GM12878 (cell line): ENCODE results near the gene SLC17A7. TPM values are rescaled to one million over a fixed set of nuclear protein-coding genes. Genes with fewer than 3 reads are reported as not detected.

ENCODE experiments used
- ATAC-seq: fragments of 200-7000 bp; cut with Tn5 transposase; 3 replicates; pipeline ENCODE4 v1.9.1; 2020; ENCODE audit warnings: mild to moderate bottlenecking, moderate library complexity
- BruUV-seq: library from RNA; stranded (reverse); fragments of 400-500 nt; replicated peaks from 2 replicates; lab custom pipeline; 2021; lab: Mats Ljungman, UMichigan
- CTCF ChIA-PET: fragments of 300-600 bp; sonication (Branson Sonifier 250); formaldehyde crosslinking; extraction: SDS; loops from one replicate; lab custom pipeline; 2021; ENCODE audit warnings: inconsistent platforms; lab: Yijun Ruan, JAX
- POLR2A ChIA-PET: fragments of 350-600 bp; formaldehyde crosslinking; extraction: SDS; loops from one replicate; lab custom pipeline; 2021; ENCODE audit warnings: inconsistent platforms; lab: Charles Lee
- RAD21 ChIA-PET: fragments of 300-600 bp; sonication (Branson Sonifier 250); formaldehyde crosslinking; loops from one replicate; lab custom pipeline; 2023; ENCODE audit warnings: antibody characterized with exemption; ENCODE audit not compliant: unreplicated experiment; lab: Charles Lee
- SMC1A ChIA-PET: fragments of 300-600 bp; sonication (Branson Sonifier 250); formaldehyde crosslinking; loops from one replicate; lab custom pipeline; 2023; ENCODE audit not compliant: unreplicated experiment, uncharacterized antibody; lab: Charles Lee
- DNase-seq: peaks from one replicate; pipeline ENCODE4 v3.0.0-alpha.2; 2011; ENCODE audit warnings: low read depth, low spot score
- FAIRE-seq: peaks from 3 replicates; lab custom pipeline; 2011; peaks lifted over from hg19 to GRCh38; lab: Jason Lieb, UNC
- H2AFZ ChIP-seq: 2 replicates; pipeline ENCODE4 v1.6.0; 2011; ENCODE audit warnings: low read depth, low read length, control low read depth; ENCODE audit not compliant: control insufficient read depth
- H3K27ac ChIP-seq: 2 replicates; pipeline ENCODE4 v1.5.1; 2011; ENCODE audit warnings: control low read depth; ENCODE audit not compliant: control insufficient read depth, insufficient read depth
- H3K27me3 ChIP-seq, 2 experiments: replicated peaks in 1 of 2; 2 replicates each; pipeline versions ENCODE4 v1.6.0 to v1.6.1; 2011; ENCODE audit warnings: low read length in 1 of 2; ENCODE audit not compliant: control insufficient read depth in 2 of 2, insufficient read depth in 2 of 2
- H3K36me3 ChIP-seq, 2 experiments: 2 replicates each; pipeline ENCODE4 v1.5.1; 2011; ENCODE audit warnings: low read length in 1 of 2; ENCODE audit not compliant: control insufficient read depth in 2 of 2, insufficient read depth in 2 of 2
- H3K4me1 ChIP-seq: 2 replicates; pipeline ENCODE4 v1.6.1; 2011; ENCODE audit warnings: mild to moderate bottlenecking, low read length, moderate library complexity, mixed read lengths; ENCODE audit not compliant: control insufficient read depth, insufficient read depth
- H3K4me2 ChIP-seq: 2 replicates; pipeline ENCODE4 v1.6.0; 2011; ENCODE audit warnings: control low read depth; ENCODE audit not compliant: control insufficient read depth, insufficient read depth
- H3K4me3 ChIP-seq: fragments of 200-600 bp; sonication (generic); 2 replicates; pipeline ENCODE4 v1.5.1; 2016
- H3K79me2 ChIP-seq: 2 replicates; pipeline ENCODE4 v1.6.0; 2011; ENCODE audit warnings: low read length; ENCODE audit not compliant: control insufficient read depth, insufficient read depth
- H3K9ac ChIP-seq: 2 replicates; pipeline ENCODE4 v1.8.0; 2011; ENCODE audit warnings: low read length, control low read depth, mixed read lengths; ENCODE audit not compliant: control insufficient read depth, insufficient read depth
- H3K9me3 ChIP-seq: replicated peaks from 3 replicates; pipeline ENCODE4 v1.5.1; 2011; ENCODE audit warnings: mild to moderate bottlenecking, low read length; ENCODE audit not compliant: control insufficient read depth, insufficient read depth
- H4K20me1 ChIP-seq: 2 replicates; pipeline ENCODE4 v1.6.0; 2011; ENCODE audit not compliant: control insufficient read depth, insufficient read depth
- CTCF ChIP-seq, 3 experiments: IDR thresholded peaks in 2 of 3; conservative IDR thresholded peaks in 1 of 3; 2 replicates each; pipeline ENCODE4 v1.5.1; 2011; ENCODE audit warnings: low read depth in 3 of 3, low read length in 3 of 3, mild to moderate bottlenecking in 3 of 3, control low read depth in 2 of 3, moderate library complexity in 2 of 3, inconsistent platforms in 1 of 3, mixed read lengths in 1 of 3; ENCODE audit not compliant: control insufficient read depth in 2 of 3, insufficient read depth in 1 of 3; ENCODE audit errors: extremely low read depth in 1 of 3
- ELK1 ChIP-seq: IDR thresholded peaks from 2 replicates; pipeline ENCODE4 v1.6.1; 2012; ENCODE audit warnings: low read depth, low read length, improper control_type of control experiment
- IKZF2 ChIP-seq, 2 experiments: fragments of 450-650 bp; IDR thresholded peaks; 2 replicates each; pipeline ENCODE4 v1.6.1; 2017; ENCODE audit warnings: mild to moderate bottlenecking in 2 of 2, moderate library complexity in 2 of 2
- NFIC ChIP-seq: IDR thresholded peaks from 2 replicates; pipeline ENCODE4 v1.6.1; 2012; ENCODE audit warnings: low read depth, mild to moderate bottlenecking, inconsistent platforms, low read length, moderate library complexity
- ZBTB11 ChIP-seq: fragments of 450-650 bp; formaldehyde crosslinking; IDR thresholded peaks from 2 replicates; pipeline ENCODE4 v1.5.0; 2022; ENCODE audit warnings: mild to moderate bottlenecking, missing genetic modification characterization
- WGBS: methylation state at CpG from one replicate; pipeline ENCODE4 v1.1.6; 2016; ENCODE audit warnings: low lambda C conversion rate; ENCODE audit not compliant: insufficient replicate concordance, insufficient coverage; ENCODE audit errors: missing lambda C conversion rate; 5-methylcytosine and 5-hydroxymethylcytosine counted together
- in situ Hi-C: fragments of 300-500 bp; cut with MboI; formaldehyde crosslinking; loops from 9 replicates; pipeline ENCODE4 v1.14.3; 2018; ENCODE audit warnings: mixed read lengths
- intact Hi-C: fragments of 100-400 bp; cut with micrococcal nuclease; formaldehyde crosslinking; loops from one replicate; pipeline ENCODE4 v1.14.2; 2022; ENCODE audit not compliant: unreplicated experiment
- polyA plus RNA-seq, 11 experiments: library from polyadenylated mRNA; depleted of rRNA in 4 of 11; unstranded in 6 of 11; stranded (reverse) in 5 of 11; fragments of >200 nt; fragmentation: Nextera tagmentation in 4 of 11; fragmentation: Illumina TruSeq in 1 of 11; extraction: Ambion mirVana in 4 of 11; extraction: Trizol in 1 of 11; gene quantifications; 1 replicate in 1 of 11; 2 replicates in 10 of 11; pipeline versions ENCODE4 v1.2.1 to v1.2.3, GENCODE V29; 2011 to 2016; ENCODE audit warnings: inconsistent platforms in 2 of 11, missing spikeins in 2 of 11, low read depth in 1 of 11
- total RNA-seq, 4 experiments: library from RNA; depleted of rRNA in 3 of 4; stranded (reverse); fragments of >200 nt in 3 of 4; fragmentation: Illumina TruSeq in 1 of 4; extraction: Trizol in 1 of 4; gene quantifications; 2 replicates each; pipeline versions ENCODE4 v1.2.1 to v1.2.3, GENCODE V29; 2013 to 2021

SLC17A7 gene
- total and polyA plus RNA-seq, 10 of the 15 experiments (the other 5 are each of a cell fraction or from before 2014, with no cell fraction given): 0.03 to 0.24 (median 0.06) TPM; not detected in 6

- peak; percentile 35 to 53 (median 46) for TF ChIP-seq CTCF (IDR thresholded peaks at IDR 0.05 in 2 of 3, conservative IDR thresholded peaks at IDR 0.05 in 1 of 3; ENCODE audit: control insufficient read depth in 2 of 3, extremely low read depth in 1 of 3, insufficient read depth in 1 of 3, low read depth in 3 of 3, low read length in 3 of 3)
- TF ChIP-seq IKZF2 (IDR thresholded peaks at IDR 0.05): no peak
- TF ChIP-seq ELK1: no peak
These were observed 34.9 kb upstream of the SLC17A7 start (continued) for GRCh38 chr19:49475995-49476880.

- no peak for FAIRE-seq
- no peak for ATAC-seq
- intact Hi-C loops: no loop called here
- ChIA-PET RAD21 (interaction anchor here (0.8 kb wide), 1 partner anchor 71 kb away, joined by 4 read pairs; no protein-coding TSS in a partner anchor), POLR2A (interaction anchor here (1.3 kb wide), 1 partner anchor 22 kb away, joined by 5 read pairs; the partner anchor contains the start of gene ALDH16A1), CTCF (interaction anchor here (0.9 to 1.3 kb wide), 2 partner anchors 19 to 71 kb away, joined by 3 read pairs; no protein-coding TSS in a partner anchor), SMC1A (interaction anchor here (1.5 kb wide), 1 partner anchor 24 kb away, joined by 5 read pairs; the partner anchor contains the start of gene PIH1D1)
- H3K9ac ChIP-seq: no peak overlapping the region
- DNase-seq: no peak
- H3K27ac ChIP-seq: no peak overlapping the region
- H3K4me1 ChIP-seq: peaks cover 22% of the 10 kb centered on the region
- no peaks in the 10 kb centered on the region for H3K36me3 ChIP-seq
- no peaks in the 10 kb centered on the region for H3K27me3 ChIP-seq
- TF ChIP-seq NFIC (no peak), ZBTB11 (CRISPR knock-in tag) (no peak)
- no peaks in the 10 kb centered on the region for H4K20me1 ChIP-seq
- WGBS: 69% methylated on average over 11 of the region's 15 CpGs
- H3K9me3 ChIP-seq: no peaks in the 10 kb centered on the region
- H2AFZ ChIP-seq: no peak overlapping the region
- H3K4me2 ChIP-seq: no peak overlapping the region
- H3K4me3 ChIP-seq: no peak overlapping the region
- in situ Hi-C loops: no loop called here
- no TSS peak for BruUV-seq
- no peaks in the 10 kb centered on the region for H3K79me2 ChIP-seq
These were observed 34.0 kb upstream of the SLC17A7 start for GRCh38 chr19:49475191-49475917.
